AG08396 (cell line): ENCODE results near the gene TBC1D3B.
"Not testable (repeated sequence)": the region's sequence is repeated elsewhere in the genome, so short reads cannot be mapped to it uniquely, and the experiment has no call there.

Experiments
- DNase-seq: peaks from one replicate; pipeline ENCODE4 v3.0.0; 2012; ENCODE audit warnings: low spot score, mixed read lengths

Gene TBC1D3B

DNA sequence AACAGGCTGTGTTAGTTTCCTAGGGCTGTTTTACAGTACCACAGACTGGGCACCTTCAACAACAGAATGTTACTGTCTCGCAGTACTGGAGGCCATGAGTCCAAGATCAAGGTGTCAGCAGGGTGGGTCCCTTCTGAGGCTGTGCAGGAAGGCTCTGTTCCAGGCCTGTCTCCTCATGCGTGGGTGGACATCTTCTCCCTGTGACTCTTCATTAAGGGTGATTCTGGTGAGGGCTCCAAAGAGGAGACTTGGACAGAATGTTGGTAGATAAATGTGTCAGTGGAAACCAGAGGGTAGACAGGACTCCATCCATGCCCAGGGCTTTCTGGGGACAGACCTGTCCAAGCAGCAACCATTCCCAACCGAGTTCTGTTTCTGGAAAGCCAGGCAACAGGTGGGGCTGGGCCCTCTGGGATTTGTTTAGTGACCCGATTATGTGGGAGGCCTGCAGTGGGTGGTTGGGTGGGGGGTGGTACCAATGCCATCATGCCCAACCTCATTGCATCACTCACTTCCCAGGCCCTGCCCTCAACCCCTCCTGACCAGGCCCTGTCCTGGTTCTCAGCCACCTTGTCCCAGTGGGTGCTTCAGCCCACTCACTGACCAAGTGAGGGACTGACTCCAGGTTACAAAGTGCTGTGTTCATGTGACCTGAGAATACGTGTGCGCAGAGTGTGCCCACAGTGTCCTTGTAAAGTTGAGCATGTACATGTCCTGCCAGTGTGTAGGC, 5.2 kb upstream of the TBC1D3B start:
- DNase-seq, result not testable (repeated sequence)

DNA sequence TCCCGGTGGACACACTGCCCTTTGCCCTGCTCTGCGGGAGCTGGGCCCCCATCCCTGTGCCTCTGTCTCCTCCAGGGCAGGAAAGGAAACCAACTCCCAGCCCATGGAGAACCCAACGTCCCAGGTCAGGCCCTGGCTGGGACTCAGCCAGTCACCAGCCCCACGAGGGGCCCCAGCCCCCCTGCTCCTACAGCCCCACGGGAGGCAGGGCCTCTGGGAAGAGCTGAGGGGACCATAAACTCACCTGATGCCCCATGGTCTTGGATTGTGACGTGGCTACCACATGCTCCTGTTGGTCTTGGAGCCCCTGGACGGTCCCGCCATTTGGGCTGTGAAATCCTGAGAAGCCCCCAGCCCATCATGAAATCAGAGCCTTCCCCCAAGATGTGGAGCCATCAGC, 7.6 kb downstream of the TBC1D3B start:
- not testable (repeated sequence) for DNase-seq

DNA sequence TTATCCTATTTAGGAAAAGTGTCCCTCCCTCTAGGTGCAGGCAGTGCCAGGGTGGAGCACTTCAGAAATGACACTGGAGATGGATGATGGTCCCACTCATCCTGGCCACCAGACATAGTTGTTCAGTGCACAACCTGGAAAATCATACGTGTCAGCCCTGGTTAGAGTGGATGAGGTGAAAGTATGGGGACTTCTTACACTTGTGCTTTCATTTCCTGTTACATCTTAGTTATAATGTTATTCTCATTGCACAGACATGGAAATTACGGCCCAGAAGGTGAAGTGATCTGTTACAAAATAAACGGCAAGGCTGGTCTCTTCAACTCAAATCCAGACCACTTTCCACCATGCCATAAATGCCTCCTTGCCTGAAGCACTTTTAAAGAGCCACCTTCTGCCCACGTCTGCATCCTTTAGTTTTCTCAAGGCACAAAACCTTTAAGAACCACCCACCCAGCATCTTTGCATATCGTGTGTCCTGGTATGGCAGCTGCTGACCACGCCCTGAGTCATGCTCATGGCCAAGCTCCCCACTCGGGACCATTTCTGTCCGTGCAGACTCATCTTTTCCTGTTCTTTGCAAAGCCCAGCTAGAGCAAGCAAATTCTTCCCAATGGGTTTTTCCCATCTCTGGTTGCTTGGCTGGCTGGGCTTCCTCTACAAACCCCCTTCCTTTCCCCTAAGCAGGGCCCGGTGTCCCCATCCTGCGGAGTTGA, 22.4 kb downstream of the TBC1D3B start:
- no peak for DNase-seq

DNA sequence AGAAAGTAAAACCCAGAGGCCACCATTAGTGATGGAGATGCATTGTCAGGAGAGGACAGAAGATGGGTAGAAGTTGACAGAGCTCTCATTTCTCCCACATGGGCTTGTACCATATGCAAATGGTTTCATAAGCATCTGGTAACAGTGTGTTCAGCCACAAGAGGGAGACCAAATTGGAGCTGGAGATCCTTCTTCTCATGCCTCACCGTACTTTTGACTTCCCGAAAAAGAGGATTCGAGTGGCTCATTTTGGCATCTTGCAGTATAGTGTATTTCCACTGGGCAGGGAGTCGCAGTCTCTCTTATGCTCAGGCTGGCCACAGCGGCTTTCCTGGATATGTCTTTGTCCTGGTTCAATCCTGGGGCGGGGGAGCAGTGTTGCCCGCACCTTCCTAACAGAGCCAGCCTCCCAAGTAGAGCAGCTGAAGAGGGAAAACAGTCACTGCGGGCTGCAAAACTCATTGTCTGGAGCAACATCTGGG, 23.8 kb downstream of the TBC1D3B start:
- no peak for DNase-seq

DNA sequence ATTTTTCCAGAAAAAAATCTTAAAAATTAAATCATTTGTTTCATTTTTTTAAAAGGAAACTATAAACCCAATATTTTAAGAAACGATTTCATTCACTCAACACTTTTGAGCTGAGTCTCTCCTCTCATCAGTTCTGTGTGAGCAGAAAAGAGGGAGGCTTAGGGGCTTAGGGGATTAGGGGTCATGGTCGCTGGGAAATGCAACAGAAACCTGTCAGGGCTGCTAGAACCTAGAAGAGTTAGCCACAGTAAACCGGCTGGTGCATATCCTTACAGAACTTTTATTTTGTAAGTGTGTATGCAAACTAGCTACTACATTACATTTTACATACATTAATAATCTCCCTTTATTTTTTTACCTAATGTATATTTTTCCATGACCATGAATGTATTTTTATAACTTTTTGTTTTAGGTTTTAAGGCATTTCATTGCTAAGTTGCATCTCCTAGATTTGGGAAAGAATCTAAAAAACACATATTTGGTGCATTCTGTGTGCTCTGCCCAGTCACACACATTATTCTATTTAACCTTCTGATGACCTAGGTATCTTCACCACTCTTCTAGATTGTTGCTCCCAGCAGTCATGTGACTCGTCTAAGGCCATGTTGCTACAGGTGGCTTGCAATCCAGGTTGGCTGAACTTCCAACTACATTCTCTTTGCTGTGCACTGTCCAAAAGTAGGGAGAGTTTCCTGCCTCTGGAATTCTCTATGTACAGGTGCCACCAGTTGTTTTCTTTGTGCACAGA, 24.4 kb downstream of the TBC1D3B start:
- no peak for DNase-seq

DNA sequence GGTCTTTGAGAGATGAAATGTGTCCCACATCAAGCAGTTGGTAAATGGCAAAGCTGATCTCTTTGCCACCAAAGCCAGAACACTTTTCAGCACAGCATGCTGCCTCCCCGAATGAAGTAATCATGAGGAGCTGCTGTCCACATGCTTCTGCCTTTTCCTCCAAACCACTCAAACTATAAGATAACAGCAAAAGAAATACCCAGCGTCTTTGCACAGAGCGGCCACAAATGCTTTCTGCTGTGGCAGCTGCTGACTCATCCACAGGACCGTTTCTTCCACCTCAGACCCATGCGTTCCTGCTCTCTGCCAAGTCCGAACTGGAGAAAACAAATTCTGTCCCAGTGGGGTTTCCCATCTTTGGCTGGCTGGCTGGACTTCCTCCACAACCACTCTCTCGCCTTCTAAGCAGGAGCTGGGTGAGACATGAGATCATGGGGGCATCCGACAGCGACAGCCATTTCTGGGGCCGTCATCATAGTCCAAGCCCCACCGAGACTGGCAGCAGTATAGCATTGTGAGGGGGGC, 27.1 kb downstream of the TBC1D3B start:
- peak; percentile 51 for DNase-seq

DNA sequence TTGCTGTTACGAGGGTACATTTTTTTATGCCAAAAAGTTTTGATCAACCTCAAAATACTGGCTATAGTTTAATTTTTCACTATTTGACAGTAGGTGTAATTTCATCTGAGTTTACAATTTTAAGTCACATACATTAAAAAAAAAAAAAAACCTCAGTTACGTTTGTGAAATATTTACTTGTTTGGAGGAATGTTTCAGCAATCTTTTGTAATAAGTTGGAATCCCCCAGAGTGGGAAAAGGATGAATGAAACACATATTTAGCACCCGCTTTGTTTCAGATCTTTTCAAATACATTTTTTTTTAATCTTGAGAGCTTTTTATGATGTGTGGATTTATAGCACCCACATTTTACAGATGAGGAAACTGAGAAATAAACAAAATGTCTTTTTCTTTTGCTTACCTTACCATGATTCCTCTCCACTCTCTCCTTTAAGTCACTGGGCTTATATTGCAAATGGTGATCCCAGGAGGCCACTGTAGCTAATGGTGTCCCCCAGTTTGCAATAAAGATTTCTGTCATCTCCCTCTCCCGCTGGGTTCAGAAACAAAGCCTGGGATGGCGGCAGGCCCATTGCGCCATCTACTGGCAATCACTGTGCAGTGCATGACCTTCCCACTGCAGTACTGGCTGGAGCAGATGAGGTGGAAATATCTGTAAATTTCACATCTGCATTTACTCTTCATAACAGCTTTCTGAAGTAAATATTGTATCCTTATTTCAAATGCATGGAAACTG, 27.7 kb downstream of the TBC1D3B start:
- DNase-seq, result peak; percentile 81

DNA sequence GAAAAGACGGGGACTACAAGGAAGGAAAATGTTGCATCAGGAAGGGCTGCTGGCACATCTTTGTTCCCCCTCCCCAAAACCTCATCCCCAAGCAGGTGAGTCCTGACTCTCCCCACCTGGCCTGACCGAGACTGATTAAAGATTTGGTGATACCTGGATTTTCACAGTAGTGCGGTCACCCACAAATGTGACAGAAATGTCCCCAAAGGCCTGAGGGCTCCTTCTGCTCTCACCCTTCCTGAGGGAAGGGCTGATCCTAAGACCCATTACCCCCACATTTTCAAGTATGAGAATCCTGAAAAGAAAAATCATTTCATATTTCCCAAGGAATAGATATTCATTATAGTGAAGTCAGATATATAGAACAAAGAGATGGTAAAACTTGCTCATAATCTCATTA, 28.8 kb downstream of the TBC1D3B start:
- no peak for DNase-seq

DNA sequence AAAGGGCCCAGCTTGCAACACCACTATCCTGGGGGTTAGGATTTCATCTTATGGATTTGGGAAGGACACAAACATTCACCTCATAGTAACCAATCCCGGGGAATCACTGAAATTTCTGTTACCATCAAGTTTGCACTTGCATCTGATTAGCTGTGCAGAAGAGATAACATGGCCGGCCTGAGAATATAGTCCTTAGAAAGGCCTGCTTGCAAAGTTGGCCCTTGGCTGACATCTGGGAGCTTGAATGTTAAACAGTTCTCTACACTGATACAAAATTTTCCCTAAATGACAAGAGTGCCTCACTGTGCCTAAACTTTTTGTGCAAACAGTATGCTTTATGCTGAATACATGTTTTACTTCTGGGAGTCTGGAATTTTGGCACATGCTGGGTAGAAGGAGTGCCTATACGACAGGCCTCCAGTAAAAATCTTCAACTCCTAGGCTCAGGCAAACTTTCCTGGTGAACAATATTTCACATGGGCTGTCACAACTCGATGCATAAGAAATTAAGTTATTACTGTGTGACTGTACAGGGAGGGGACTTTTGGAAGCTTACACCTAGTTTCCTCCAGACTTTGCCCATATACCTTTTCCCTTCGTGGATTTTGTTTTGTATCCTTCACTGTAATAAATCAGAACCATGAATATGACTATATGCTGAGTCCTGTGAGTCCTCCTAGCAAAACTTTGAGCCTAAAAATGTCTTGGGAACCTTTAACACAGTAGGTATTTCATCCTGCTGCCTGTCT, 31.3 kb downstream of the TBC1D3B start:
- no peak for DNase-seq

DNA sequence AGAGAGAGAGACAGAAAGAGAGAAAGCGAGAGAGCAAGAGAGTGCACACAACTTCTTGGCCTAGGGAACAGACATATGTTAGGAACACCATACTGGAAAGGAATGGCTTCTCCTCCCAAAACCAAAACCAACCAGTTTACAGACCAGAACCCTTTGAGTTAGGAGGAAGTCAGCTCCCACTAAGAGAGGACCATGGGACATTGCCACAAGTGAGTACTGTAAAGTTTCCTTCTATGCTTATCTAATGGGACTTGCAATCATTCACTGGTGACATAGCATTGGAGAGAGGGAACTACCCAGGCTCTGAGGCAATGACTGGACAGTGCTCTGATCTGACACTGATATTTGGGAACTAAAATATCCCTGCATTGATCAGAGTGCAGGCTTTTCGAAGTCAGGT, 32.4 kb downstream of the TBC1D3B start:
- DNase-seq, result no peak

DNA sequence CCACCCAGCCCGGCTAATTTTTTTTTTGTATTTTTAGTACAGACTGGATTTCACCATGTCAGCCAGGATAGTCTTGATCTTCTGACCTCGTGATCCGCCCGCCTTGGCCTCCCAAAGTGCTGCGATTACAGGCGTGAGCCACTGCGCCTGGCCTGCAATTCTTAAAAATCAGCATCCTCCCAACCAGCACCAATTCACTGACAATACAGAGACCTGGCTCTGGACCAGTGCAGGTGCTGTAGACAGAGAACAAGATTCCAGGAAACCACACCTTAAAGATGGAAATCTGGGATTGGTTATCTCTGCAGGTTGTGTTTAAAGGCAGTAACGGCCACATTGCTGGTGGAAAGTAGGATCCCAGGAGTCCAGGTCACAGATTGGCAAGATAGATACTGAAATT, 33.6 kb downstream of the TBC1D3B start:
- DNase-seq, result no peak

DNA sequence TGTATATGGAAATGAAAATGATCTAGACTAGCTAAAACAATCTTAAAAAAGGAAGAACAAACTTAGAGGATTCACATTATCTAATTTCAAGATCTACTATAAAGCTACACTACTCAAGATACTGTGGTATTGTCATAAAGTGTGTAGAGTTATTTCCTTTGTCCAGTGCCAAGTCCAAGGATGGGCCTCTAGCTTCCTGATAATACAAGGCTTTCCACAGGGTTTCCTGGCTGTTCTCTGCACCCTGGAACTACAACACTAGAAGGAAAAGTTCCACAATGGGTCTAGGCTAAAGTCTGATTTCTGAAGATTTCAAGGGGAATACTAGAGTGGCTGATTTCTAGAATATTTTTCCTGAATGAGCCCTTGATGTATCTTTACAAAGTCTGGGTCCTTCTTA, 34.2 kb downstream of the TBC1D3B start:
- DNase-seq, result no peak

DNA sequence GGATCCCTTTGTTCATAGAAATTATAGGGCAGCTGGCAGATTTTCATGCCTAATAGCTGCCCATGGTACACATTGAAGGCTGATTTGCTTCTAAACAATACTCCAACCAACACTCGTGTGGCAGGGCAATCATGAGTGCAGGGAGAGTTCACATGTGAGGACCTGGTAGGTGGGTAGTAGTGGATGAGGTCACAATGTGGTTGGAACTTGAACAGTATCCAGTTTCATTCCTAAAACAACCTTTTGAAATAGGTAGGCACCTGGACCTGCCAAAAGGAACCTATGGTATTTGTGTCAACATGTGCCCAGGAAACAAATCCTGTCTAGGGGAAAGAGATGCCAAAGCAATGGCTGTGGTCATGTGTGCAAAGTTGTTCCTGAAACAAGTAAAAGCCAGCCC, 40.0 kb downstream of the TBC1D3B start:
- no peak for DNase-seq

DNA sequence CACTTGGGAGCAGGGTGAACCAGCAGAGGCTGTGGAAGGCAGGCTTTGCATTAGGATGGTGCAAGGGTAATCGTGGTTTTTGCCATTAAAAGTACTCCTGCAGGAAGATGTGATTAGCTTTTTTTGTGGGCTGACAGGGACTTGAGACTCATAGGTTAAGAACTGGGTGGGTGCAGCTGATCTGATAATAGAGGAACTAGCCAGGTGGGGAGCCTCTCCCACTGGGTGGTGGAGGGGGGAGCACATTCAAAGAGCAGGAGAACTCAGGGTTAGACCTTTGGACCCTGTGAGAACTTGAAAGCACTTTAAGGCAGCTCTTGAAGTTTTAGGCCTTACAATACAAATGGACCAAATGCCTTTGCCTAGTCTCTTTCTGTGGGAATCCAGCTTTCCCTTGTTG, 40.4 kb downstream of the TBC1D3B start:
- DNase-seq, result no peak

DNA sequence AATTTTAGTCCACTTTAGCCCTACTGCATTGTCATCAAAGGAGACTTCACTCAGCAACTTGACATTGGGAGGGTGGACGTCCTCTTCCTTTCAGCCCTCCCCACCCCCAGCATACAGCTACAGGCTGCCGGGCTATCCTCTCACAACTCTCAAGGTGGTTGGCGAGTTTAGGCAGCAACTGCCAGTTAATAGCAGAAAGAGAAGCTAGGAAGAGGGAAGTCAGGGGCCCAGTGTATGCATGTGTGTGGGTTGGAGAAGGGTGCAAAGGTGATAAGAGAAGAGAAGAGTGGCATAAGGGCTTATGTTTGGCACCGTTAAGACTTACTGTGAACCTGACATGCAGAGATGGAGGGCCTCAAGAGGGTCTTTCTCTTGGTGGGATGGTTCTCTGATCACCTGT, 41.0 kb downstream of the TBC1D3B start:
- no peak for DNase-seq

DNA sequence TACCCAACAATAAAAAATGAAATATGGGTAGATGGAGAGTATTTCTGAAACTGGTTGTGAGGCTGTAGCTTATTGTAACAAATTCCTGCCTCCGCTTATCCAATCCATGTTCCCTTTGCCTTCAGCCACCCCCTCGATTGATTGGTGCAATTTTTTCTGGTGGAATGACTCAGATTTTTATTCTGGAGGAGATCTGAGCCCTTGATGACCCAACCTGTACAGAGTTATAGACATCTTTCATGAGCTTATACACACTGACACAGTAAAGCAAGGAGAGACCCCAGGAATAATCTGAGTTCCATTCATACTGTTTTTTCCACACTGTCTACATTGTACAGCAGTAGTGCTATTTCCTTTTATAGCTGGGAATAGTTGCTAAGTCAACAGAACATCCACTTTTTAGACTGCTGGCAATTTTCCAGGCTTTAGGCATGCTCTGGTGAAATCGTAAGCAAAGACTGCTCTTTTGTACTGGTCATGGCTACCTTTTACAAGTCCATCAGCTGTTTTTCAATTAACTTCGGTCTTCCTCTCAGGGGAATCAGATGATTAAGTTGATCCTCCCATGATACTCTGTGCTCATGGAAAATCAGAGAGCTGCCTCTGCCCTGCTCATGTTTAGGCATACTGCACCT, 42.7 kb downstream of the TBC1D3B start:
- DNase-seq, result no peak

DNA sequence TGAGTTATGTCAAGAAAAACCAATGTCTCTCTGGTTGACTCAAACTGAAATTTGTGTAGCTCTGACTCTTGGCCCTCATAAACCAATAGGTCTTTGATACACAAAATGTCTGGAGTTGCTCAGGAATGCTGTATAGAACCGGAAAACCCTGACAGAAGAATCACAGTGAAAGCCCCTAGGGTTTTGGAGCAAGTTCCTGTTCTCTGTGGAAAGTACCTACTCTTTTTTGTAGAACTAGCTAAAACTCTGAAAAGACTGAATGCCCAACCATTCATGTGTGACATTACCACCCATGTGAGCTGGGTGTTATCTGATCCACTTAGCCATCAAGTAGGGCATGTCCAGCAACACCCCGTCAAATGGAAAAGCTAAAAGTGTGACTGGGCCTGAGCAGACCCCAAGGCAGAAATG, 44.0 kb downstream of the TBC1D3B start:
- no peak for DNase-seq

DNA sequence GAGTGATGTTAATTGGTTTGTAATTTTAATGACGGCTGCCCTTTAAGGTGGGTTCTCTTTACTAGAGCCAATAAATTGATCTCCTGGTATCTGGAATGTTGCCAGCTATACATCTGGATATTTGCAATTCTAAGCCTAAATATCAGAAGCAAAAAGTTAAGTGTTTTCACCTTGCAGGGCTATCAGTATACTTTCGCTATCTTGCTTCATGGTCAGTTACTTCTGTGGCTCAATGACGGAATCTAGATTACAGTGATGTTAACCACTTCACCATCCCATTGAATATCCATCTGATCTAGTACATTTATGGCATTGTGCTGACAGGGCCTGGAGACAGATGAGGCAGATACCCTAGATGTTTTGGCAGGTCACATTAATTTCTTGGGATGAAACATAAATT, 44.5 kb downstream of the TBC1D3B start:
- DNase-seq, result no peak

DNA sequence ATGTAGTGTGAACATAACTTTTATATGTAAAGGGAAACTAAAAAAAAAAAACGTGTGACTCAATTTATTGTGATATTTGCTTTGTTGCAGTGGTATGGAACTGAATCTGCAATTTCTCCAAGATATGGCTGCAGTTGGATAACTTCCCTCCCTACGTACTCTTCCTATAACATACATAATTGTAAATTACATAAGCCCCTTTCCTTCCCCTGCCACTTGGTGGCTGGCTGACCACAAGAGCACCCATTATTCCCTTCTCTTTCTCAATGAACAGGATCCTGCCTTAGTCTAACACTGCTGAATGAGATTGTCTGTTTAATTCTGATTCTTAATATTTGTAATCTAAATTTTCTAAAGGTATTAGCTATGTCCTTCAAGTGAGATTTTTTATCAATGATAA, 45.0 kb downstream of the TBC1D3B start:
- no peak for DNase-seq

DNA sequence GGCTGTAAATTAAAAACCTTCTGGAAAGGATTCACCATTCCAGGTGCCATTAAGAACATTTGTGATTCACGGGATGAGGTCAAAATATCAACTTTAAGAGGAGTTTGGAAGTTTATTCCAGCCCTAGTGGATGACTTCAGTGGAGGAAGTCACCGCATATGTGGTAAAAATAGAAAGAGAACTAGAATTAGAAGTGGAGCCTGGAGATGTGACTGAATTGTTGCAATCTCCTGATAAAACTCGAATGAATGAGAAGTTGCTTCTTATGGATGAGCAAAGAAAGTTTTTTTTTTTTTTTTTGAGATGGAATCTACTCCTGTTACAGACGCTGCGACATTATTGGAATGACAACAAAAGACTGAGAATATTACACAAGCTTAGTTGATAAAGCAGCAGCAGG, 46.1 kb downstream of the TBC1D3B start:
- no peak for DNase-seq

DNA sequence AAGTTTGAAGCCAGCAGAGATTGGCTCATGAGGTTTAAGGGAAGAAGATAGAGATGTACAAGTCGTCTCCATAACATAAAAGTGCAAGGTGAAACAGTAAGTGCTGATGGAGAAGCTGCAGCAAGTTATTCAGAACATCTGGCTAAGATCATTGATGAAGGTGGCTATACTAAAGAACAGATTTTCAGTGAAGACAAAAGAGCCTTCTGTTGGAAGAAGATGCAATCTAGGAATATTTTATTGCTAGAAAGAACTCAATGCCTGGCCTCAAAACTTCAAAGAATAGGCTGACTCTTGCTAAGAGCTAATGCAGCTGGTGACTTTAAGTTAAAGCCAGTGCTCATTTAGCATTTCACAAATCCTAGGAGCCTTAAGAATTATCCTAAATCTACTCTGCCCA, 46.8 kb downstream of the TBC1D3B start:
- no peak for DNase-seq
